Right lobe of liver (tissue), 4 donors: ENCODE measurements around the gene AGTPBP1.

Source experiments
- CTCF ChIP-seq, 4 donors: fragments of 200-600 bp in 3 of 4; fragments of 450-650 bp in 1 of 4; IDR thresholded peaks; one replicate each; pipeline versions ENCODE4 v1.5.1 to v1.8.0; 2016 to 2022; ENCODE audit warnings: antibody characterized with exemption in 4 of 4, mild to moderate bottlenecking in 2 of 4
- POLR2A ChIP-seq: fragments of 450-650 bp; IDR thresholded peaks from one replicate; pipeline ENCODE4 v1.6.1; 2017; ENCODE audit warnings: antibody characterized with exemption, mild to moderate bottlenecking
- donor health status: DM: no; HTN: no; CAD: no.
- donor health status: DM: no; HTN: no; CAD: no.
- donor health status: DM: no; HTN: yes; CAD: no.

DNA sequence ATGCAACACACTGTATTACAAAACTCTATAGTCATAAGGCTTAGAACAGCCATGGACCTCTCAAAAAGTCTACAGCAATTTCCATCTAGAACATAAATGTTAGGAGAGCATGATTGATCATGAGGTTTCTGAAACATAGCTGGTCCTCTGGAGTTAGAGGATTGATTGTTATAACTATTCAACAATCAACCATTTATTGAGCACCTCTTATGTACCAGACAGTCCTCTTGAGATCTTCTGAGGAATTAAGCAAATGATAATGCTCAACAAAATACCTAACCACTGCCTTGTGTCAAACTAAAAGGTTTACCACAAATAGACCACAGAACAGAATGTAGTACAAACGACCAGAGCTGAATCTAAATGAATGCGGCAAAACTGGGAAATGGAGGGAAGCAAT, 3.4 kb upstream of the AGTPBP1 start:
- TF ChIP-seq CTCF (IDR thresholded peaks at IDR 0.05), result no peak
- TF ChIP-seq POLR2A, result no peak
